GM12891 (cell line): ENCODE data around the gene GNB1L.

Source experiments
- POLR2A ChIP-seq: IDR thresholded peaks from 2 replicates; pipeline ENCODE4 v1.6.1; 2011; ENCODE audit warnings: low read depth, low read length, control low read depth
- POLR2AphosphoS5 ChIP-seq: IDR thresholded peaks from 2 replicates; pipeline ENCODE4 v1.6.1; 2011; ENCODE audit warnings: low read depth, low read length, control low read depth

DNA sequence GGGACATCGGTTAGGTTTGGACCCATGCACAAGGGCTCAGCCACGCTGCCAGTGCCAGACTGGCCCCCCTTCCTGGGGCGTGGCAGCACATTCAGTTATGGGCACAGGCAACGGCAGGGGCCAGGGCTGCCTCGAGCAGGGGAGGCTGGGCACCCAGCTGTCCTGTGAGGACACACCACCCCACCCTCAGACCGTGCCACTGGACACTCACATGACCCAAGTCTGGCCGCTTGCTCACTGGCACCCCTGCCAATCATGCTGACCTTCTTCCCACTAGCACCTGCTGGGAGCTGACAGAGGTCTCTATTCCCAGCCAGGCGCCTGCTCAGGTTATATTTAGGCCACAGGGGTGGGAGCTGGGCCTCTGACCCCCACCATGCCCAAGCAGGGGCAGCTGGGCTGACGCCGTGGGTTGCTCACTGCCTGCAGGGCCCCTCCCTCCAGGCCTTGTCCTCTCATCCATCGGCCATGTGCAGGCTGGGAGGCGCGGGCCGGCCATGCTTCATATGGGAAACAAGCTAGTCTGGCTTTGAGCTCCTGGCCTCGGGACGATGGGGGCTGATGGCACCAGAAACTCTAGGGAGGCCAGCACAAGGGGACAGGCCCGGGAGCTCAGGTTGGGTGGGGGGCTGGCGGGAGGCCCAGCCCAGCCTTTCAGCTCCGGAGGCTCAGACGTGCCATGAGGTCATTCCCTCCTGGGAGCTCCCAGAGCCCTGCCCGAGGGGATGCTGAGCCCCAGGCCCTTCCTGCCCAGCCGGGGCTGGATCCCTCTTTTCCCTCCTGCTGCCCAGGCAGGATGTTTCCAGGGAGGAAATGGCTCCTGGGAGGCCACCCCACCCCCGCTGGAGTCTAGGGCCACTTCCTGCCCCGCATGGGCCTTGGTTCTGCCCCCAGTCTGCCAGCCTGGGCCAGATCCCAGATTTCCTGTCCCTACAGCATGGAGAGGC is 109.2 kb downstream of the GNB1L start:
- no peak for TF ChIP-seq POLR2A
- TF ChIP-seq POLR2AphosphoS5: no peak
